Fibroblast of lung (primary cell): ENCODE results near the gene TMEM9. TPM values are rescaled to one million over a fixed set of nuclear protein-coding genes. Genes with fewer than 3 reads are reported as not detected.

Experiments used
- DNase-seq, 2 donors: peaks; one replicate each; pipeline versions ENCODE4 v3.0.0 to v3.0.0-alpha.2; 2010; ENCODE audit warnings: low read depth in 2 of 2
- H2AFZ ChIP-seq: 2 replicates; pipeline ENCODE4 v1.5.1; 2012; ENCODE audit warnings: low read length, control low read depth, inconsistent platforms
- H3K27ac ChIP-seq: 2 replicates; pipeline ENCODE4 v1.5.1; 2011; ENCODE audit warnings: low read length, control low read depth; ENCODE audit not compliant: insufficient read depth
- H3K27me3 ChIP-seq: 2 replicates; pipeline ENCODE4 v1.5.1; 2011; ENCODE audit warnings: mild to moderate bottlenecking, low read length; ENCODE audit not compliant: control insufficient read depth, insufficient read depth
- H3K36me3 ChIP-seq: 2 replicates; pipeline ENCODE4 v1.5.1; 2011; ENCODE audit warnings: low read length; ENCODE audit not compliant: control insufficient read depth, insufficient read depth
- H3K4me1 ChIP-seq: 2 replicates; pipeline ENCODE4 v1.5.1; 2011; ENCODE audit warnings: low read length; ENCODE audit not compliant: control insufficient read depth, insufficient read depth; ENCODE audit errors: extremely low read depth
- H3K4me2 ChIP-seq: 2 replicates; pipeline ENCODE4 v1.5.1; 2011; ENCODE audit warnings: low read length, control low read depth; ENCODE audit not compliant: insufficient read depth; ENCODE audit errors: extremely low read depth
- H3K4me3 ChIP-seq, 4 experiments: fragments of 200-600 bp in 1 of 4; sonication (generic) in 1 of 4; replicated peaks in 1 of 4; 2 replicates each; pipeline ENCODE4 v1.5.1; 2011 to 2016; ENCODE audit warnings: low read length in 4 of 4, low read depth in 3 of 4, mild to moderate bottlenecking in 3 of 4, control low read depth in 2 of 4, inconsistent platforms in 1 of 4, mixed read lengths in 1 of 4; ENCODE audit not compliant: insufficient read depth in 1 of 4; ENCODE audit errors: control extremely low read depth in 1 of 4
- H3K79me2 ChIP-seq: 2 replicates; pipeline ENCODE4 v1.5.1; 2012; ENCODE audit warnings: mild to moderate bottlenecking, low read length, inconsistent platforms; ENCODE audit not compliant: control insufficient read depth, insufficient read depth
- H3K9ac ChIP-seq: 2 replicates; pipeline ENCODE4 v1.5.1; 2011; ENCODE audit warnings: mild to moderate bottlenecking, low read length, control low read depth; ENCODE audit not compliant: insufficient read depth
- H3K9me3 ChIP-seq: 2 replicates; pipeline ENCODE4 v1.5.1; 2012; ENCODE audit warnings: low read depth, low read length; ENCODE audit not compliant: control insufficient read depth, insufficient read depth
- H4K20me1 ChIP-seq: 2 replicates; pipeline ENCODE4 v1.5.1; 2011; ENCODE audit warnings: low read length; ENCODE audit not compliant: control insufficient read depth, insufficient read depth; ENCODE audit errors: extremely low read depth
- CTCF ChIP-seq, 2 donors: IDR thresholded peaks in 1 of 2; conservative IDR thresholded peaks in 1 of 2; 1 replicate in 1 of 2; 2 replicates in 1 of 2; pipeline ENCODE4 v1.5.1; 2011 to 2012; ENCODE audit warnings: low read length in 2 of 2, control low read depth in 1 of 2, inconsistent platforms in 1 of 2, low read depth in 1 of 2, mild to moderate bottlenecking in 1 of 2
- EZH2 ChIP-seq: IDR thresholded peaks from 2 replicates; pipeline ENCODE4 v1.5.1; 2012; ENCODE audit warnings: low read length, control low read depth, mild to moderate bottlenecking; ENCODE audit errors: missing control alignments
- polyA plus RNA-seq, 2 donors: library from polyadenylated mRNA; depleted of rRNA in 1 of 2; stranded (reverse) in 1 of 2; unstranded in 1 of 2; fragments of >200 nt; gene quantifications; 2 replicates each; pipeline ENCODE4 v1.2.1, GENCODE V29; 2011 to 2012; ENCODE audit warnings: missing spikeins in 1 of 2
- total RNA-seq: library from RNA; depleted of rRNA; stranded (reverse); fragments of >200 nt; gene quantifications from 2 replicates; pipeline ENCODE4 v1.2.1, GENCODE V29; 2014

TMEM9 gene
- total and polyA plus RNA-seq, 2 donors (not counting 1 experiment from before 2014, with no cell fraction given) = 58.2 to 91.0 TPM

GRCh38 chr1:201181323-201181722 lies 27.0 kb upstream of the TMEM9 start:
- Histone ChIP-seq H3K9ac (no peak overlapping the region), H3K27ac (no peak overlapping the region)
- DNase-seq = no peak

GRCh38 chr1:201180901-201181300 lies 26.6 kb upstream of the TMEM9 start:
- H4K20me1 ChIP-seq = no peaks in the 10 kb centered on the region
- H3K4me2 ChIP-seq = no peak overlapping the region
- H3K4me1 ChIP-seq = peaks cover 5% of the 10 kb centered on the region
- no peak overlapping the region for H3K9ac ChIP-seq
- TF ChIP-seq EZH2 (no peak), CTCF (conservative IDR thresholded peaks at IDR 0.05 in 1 of 2, IDR thresholded peaks at IDR 0.05 in 1 of 2; ENCODE audit: low read depth in 1 of 2, low read length in 2 of 2) (no peak)
- no peaks in the 10 kb centered on the region for H3K9me3 ChIP-seq
- H3K36me3 ChIP-seq = no peaks in the 10 kb centered on the region
- H3K79me2 ChIP-seq = no peaks in the 10 kb centered on the region
- no peak for DNase-seq
- peaks cover 12% of the 10 kb centered on the region for H3K27me3 ChIP-seq
- no peak overlapping the region for H2AFZ ChIP-seq
- no peak overlapping the region for H3K4me3 ChIP-seq
- no peak overlapping the region for H3K27ac ChIP-seq

More at GRCh38 chr1:201181323-201181722, 27.0 kb upstream of the TMEM9 start:
- H3K4me2 ChIP-seq = no peak overlapping the region
- no peaks in the 10 kb centered on the region for H3K36me3 ChIP-seq
- no peaks in the 10 kb centered on the region for H3K79me2 ChIP-seq
- TF ChIP-seq EZH2 (no peak), CTCF (conservative IDR thresholded peaks at IDR 0.05 in 1 of 2, IDR thresholded peaks at IDR 0.05 in 1 of 2; ENCODE audit: low read depth in 1 of 2, low read length in 2 of 2) (no peak)
- no peaks in the 10 kb centered on the region for H3K9me3 ChIP-seq
- H4K20me1 ChIP-seq = no peaks in the 10 kb centered on the region
- peaks cover 5% of the 10 kb centered on the region for H3K4me1 ChIP-seq
- no peak overlapping the region for H3K4me3 ChIP-seq
- peaks cover 12% of the 10 kb centered on the region for H3K27me3 ChIP-seq
- H2AFZ ChIP-seq = no peak overlapping the region

GRCh38 chr1:201180141-201180540 lies 25.9 kb upstream of the TMEM9 start:
- no peak overlapping the region for H3K4me2 ChIP-seq
- TF ChIP-seq CTCF (conservative IDR thresholded peaks at IDR 0.05 in 1 of 2, IDR thresholded peaks at IDR 0.05 in 1 of 2; ENCODE audit: low read depth in 1 of 2, low read length in 2 of 2) (no peak), EZH2 (no peak)
- no peak overlapping the region for H3K9ac ChIP-seq
- H3K79me2 ChIP-seq = no peaks in the 10 kb centered on the region
- peaks cover 1% of the 10 kb centered on the region for H3K4me1 ChIP-seq
- no peak overlapping the region for H2AFZ ChIP-seq
- no peak overlapping the region for H3K4me3 ChIP-seq
- H3K36me3 ChIP-seq = no peaks in the 10 kb centered on the region
- no peak overlapping the region for H3K27ac ChIP-seq
- H3K9me3 ChIP-seq = no peaks in the 10 kb centered on the region
- peaks cover 12% of the 10 kb centered on the region for H3K27me3 ChIP-seq
- no peaks in the 10 kb centered on the region for H4K20me1 ChIP-seq
- no peak for DNase-seq
